Measurements from ENCODE around the gene ARL8A.

DNA sequence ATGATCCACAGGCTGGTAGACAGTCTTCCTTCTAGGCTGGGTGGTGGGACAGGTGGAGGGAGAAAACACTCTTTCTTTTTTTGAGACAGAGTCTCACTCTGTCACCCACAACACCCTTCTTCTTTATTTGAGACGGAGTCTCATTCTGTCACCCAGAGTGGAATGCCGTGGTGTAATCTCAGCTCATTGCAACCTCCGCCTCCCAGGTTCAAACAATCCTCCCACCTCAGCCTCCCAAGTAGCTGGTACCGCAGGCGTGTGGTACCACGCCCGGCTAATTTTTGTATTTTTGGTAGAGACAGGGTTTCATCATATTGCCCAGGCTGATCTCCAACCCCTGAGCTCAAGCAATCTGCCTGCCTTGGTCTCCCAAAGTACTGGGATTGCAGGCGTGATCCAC is 18.9 kb downstream of the ARL8A start:
- TF ChIP-seq EHF (CRISPR knock-in tag; IDR thresholded peaks at IDR 0.05), result no peak
- no peak for TF ChIP-seq POLR2A (IDR thresholded peaks at IDR 0.05; ENCODE audit: low read length)
- TF ChIP-seq, protein P1, sequence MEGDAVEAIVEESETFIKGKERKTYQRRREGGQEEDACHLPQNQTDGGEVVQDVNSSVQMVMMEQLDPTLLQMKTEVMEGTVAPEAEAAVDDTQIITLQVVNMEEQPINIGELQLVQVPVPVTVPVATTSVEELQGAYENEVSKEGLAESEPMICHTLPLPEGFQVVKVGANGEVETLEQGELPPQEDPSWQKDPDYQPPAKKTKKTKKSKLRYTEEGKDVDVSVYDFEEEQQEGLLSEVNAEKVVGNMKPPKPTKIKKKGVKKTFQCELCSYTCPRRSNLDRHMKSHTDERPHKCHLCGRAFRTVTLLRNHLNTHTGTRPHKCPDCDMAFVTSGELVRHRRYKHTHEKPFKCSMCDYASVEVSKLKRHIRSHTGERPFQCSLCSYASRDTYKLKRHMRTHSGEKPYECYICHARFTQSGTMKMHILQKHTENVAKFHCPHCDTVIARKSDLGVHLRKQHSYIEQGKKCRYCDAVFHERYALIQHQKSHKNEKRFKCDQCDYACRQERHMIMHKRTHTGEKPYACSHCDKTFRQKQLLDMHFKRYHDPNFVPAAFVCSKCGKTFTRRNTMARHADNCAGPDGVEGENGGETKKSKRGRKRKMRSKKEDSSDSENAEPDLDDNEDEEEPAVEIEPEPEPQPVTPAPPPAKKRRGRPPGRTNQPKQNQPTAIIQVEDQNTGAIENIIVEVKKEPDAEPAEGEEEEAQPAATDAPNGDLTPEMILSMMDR (IDR thresholded peaks at IDR 0.05), result no peak
- TF ChIP-seq, protein P2, sequence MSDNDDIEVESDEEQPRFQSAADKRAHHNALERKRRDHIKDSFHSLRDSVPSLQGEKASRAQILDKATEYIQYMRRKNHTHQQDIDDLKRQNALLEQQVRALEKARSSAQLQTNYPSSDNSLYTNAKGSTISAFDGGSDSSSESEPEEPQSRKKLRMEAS (IDR thresholded peaks at IDR 0.05), result no peak
- TF ChIP-seq, protein P3, sequence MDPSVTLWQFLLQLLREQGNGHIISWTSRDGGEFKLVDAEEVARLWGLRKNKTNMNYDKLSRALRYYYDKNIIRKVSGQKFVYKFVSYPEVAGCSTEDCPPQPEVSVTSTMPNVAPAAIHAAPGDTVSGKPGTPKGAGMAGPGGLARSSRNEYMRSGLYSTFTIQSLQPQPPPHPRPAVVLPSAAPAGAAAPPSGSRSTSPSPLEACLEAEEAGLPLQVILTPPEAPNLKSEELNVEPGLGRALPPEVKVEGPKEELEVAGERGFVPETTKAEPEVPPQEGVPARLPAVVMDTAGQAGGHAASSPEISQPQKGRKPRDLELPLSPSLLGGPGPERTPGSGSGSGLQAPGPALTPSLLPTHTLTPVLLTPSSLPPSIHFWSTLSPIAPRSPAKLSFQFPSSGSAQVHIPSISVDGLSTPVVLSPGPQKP (IDR thresholded peaks at IDR 0.05; ENCODE audit: low read depth, low read length), result no peak
- TF ChIP-seq JUN (IDR thresholded peaks at IDR 0.05), result no peak
- TF ChIP-seq EP300 (IDR thresholded peaks at IDR 0.05), result no peak
- TF ChIP-seq MAFK (IDR thresholded peaks at IDR 0.05; ENCODE audit: partially characterized antibody), result no peak
- no peak for TF ChIP-seq RAD21 (conservative IDR thresholded peaks at IDR 0.05 in 1 of 2, IDR thresholded peaks at IDR 0.05 in 1 of 2)
- no peak for TF ChIP-seq SREBF2 (IDR thresholded peaks at IDR 0.05)
- TF ChIP-seq, protein P4, sequence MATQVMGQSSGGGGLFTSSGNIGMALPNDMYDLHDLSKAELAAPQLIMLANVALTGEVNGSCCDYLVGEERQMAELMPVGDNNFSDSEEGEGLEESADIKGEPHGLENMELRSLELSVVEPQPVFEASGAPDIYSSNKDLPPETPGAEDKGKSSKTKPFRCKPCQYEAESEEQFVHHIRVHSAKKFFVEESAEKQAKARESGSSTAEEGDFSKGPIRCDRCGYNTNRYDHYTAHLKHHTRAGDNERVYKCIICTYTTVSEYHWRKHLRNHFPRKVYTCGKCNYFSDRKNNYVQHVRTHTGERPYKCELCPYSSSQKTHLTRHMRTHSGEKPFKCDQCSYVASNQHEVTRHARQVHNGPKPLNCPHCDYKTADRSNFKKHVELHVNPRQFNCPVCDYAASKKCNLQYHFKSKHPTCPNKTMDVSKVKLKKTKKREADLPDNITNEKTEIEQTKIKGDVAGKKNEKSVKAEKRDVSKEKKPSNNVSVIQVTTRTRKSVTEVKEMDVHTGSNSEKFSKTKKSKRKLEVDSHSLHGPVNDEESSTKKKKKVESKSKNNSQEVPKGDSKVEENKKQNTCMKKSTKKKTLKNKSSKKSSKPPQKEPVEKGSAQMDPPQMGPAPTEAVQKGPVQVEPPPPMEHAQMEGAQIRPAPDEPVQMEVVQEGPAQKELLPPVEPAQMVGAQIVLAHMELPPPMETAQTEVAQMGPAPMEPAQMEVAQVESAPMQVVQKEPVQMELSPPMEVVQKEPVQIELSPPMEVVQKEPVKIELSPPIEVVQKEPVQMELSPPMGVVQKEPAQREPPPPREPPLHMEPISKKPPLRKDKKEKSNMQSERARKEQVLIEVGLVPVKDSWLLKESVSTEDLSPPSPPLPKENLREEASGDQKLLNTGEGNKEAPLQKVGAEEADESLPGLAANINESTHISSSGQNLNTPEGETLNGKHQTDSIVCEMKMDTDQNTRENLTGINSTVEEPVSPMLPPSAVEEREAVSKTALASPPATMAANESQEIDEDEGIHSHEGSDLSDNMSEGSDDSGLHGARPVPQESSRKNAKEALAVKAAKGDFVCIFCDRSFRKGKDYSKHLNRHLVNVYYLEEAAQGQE (IDR thresholded peaks at IDR 0.05), result no peak

Measured in A549 (cell line).